B cell (primary cell): ENCODE data around the gene GTF3C5. TPM values are rescaled to one million over a fixed set of nuclear protein-coding genes. Genes with fewer than 3 reads are reported as not detected.

Source experiments
- ATAC-seq: fragments of 200-7000 bp; cut with Tn5 transposase; one replicate; pipeline ENCODE4 v1.10.0; 2021; ENCODE audit warnings: low read depth, mild to moderate bottlenecking, moderate number of reproducible peaks, moderate library complexity
- CTCF ChIA-PET: fragments of 350-600 bp; sonication (Branson Sonifier 250); formaldehyde crosslinking; loops from one replicate; lab custom pipeline; 2021; ENCODE audit warnings: antibody characterized with exemption, inconsistent platforms; lab: Charles Lee
- POLR2A ChIA-PET: fragments of 350-600 bp; sonication (Branson Sonifier 250); formaldehyde crosslinking; loops from one replicate; lab custom pipeline; 2021; ENCODE audit warnings: antibody characterized with exemption; lab: Charles Lee
- DNase-seq: peaks from one replicate; pipeline ENCODE4 v3.0.0; 2013
- H2AFZ ChIP-seq: 2 replicates; pipeline ENCODE4 v1.6.1; 2012; ENCODE audit warnings: mild to moderate bottlenecking, low read depth, low read length; ENCODE audit not compliant: insufficient read depth, poor library complexity, severe bottlenecking
- H3K27ac ChIP-seq, 2 donors: 1 replicate in 1 of 2; 2 replicates in 1 of 2; pipeline ENCODE4 v1.5.1; 2012 to 2013; ENCODE audit warnings: low read length in 2 of 2, mild to moderate bottlenecking in 2 of 2, moderate library complexity in 1 of 2
- H3K27me3 ChIP-seq, 4 experiments: fragments of 200-600 bp in 1 of 4; sonication (generic) in 1 of 4; replicated peaks in 1 of 4; 1 replicate in 2 of 4; 2 replicates in 2 of 4; pipeline versions ENCODE4 v1.6.1 to v1.7.0; 2013 to 2016; ENCODE audit warnings: low read length in 3 of 4, mild to moderate bottlenecking in 2 of 4, mixed read lengths in 1 of 4, moderate library complexity in 1 of 4; ENCODE audit not compliant: insufficient read depth in 4 of 4, control insufficient read depth in 3 of 4; ENCODE audit errors: control extremely low read depth in 1 of 4
- H3K36me3 ChIP-seq, 2 experiments: replicated peaks in 1 of 2; 1 replicate in 1 of 2; 2 replicates in 1 of 2; pipeline versions ENCODE4 v1.6.1 to v1.7.1; 2013; ENCODE audit warnings: low read length in 1 of 2; ENCODE audit not compliant: insufficient read depth in 2 of 2, control insufficient read depth in 1 of 2; ENCODE audit errors: control extremely low read depth in 1 of 2, extremely low read depth in 1 of 2
- H3K4me1 ChIP-seq, 2 donors: fragments of 200-600 bp in 1 of 2; sonication (generic) in 1 of 2; 1 replicate in 1 of 2; 2 replicates in 1 of 2; pipeline versions ENCODE4 v1.5.1 to v1.6.1; 2013 to 2017; ENCODE audit warnings: low read length in 2 of 2; ENCODE audit not compliant: control insufficient read depth in 2 of 2, insufficient read depth in 2 of 2
- H3K4me2 ChIP-seq: replicated peaks from 2 replicates; pipeline ENCODE3; 2012; ENCODE audit warnings: mild to moderate bottlenecking, low read depth, low read length; ENCODE audit not compliant: poor library complexity, severe bottlenecking
- H3K4me3 ChIP-seq, 5 experiments: fragments of 200-600 bp in 1 of 5; sonication (generic) in 1 of 5; 1 replicate in 3 of 5; 2 replicates in 2 of 5; pipeline versions ENCODE4 v1.5.1 to v1.7.0; 2011 to 2016; ENCODE audit warnings: low read length in 4 of 5, mild to moderate bottlenecking in 4 of 5, low read depth in 2 of 5, control low read depth in 1 of 5, moderate library complexity in 1 of 5; ENCODE audit not compliant: insufficient read depth in 1 of 5; ENCODE audit errors: control extremely low read depth in 1 of 5, extremely low read depth in 1 of 5
- H3K79me2 ChIP-seq: fragments of 200-600 bp; sonication (generic); one replicate; pipeline ENCODE4 v1.6.0; 2016; ENCODE audit warnings: low read length; ENCODE audit not compliant: control insufficient read depth, insufficient read depth
- H3K9ac ChIP-seq: fragments of 200-600 bp; sonication (generic); 2 replicates; pipeline ENCODE4 v1.6.1; 2017; ENCODE audit warnings: mild to moderate bottlenecking, low read length, moderate library complexity
- H3K9me3 ChIP-seq, 3 donors: one replicate each; pipeline versions ENCODE4 v1.6.1 to v1.7.1; 2013; ENCODE audit warnings: low read length in 2 of 3; ENCODE audit not compliant: control insufficient read depth in 2 of 3, insufficient read depth in 1 of 3; ENCODE audit errors: control extremely low read depth in 1 of 3
- H4K20me1 ChIP-seq: 2 replicates; pipeline ENCODE4 v1.6.0; 2012; ENCODE audit warnings: mild to moderate bottlenecking, low read length; ENCODE audit not compliant: insufficient read depth, control insufficient read depth, poor library complexity, severe bottlenecking
- H3K27ac Mint-ChIP-seq: one replicate; pipeline ENCODE4 v1.8.0; 2021; ENCODE audit warnings: mixed read lengths
- H3K27me3 Mint-ChIP-seq: one replicate; pipeline ENCODE4 v1.8.0; 2021; ENCODE audit warnings: mixed read lengths
- H3K4me1 Mint-ChIP-seq: one replicate; pipeline ENCODE4 v1.8.0; 2021; ENCODE audit warnings: mixed read lengths
- H3K4me3 Mint-ChIP-seq: one replicate; pipeline ENCODE4 v1.8.0; 2021; ENCODE audit warnings: mixed read lengths
- H3K9me3 Mint-ChIP-seq: one replicate; pipeline ENCODE4 v1.8.0; 2022; ENCODE audit warnings: mixed read lengths; ENCODE audit not compliant: insufficient read depth
- EZH2 ChIP-seq: IDR thresholded peaks from 2 replicates; pipeline ENCODE4 v1.6.1; 2012; ENCODE audit warnings: borderline replicate concordance, low read depth, mild to moderate bottlenecking, moderate library complexity, low read length; ENCODE audit not compliant: insufficient read depth, poor library complexity, severe bottlenecking
- WGBS: methylation state at CpG from one replicate; pipeline ENCODE4 v1.1.5; 2013; ENCODE audit warnings: missing lambda C conversion rate; ENCODE audit not compliant: insufficient coverage; 5-methylcytosine and 5-hydroxymethylcytosine counted together
- intact Hi-C: fragments of 100-400 bp; cut with micrococcal nuclease; formaldehyde crosslinking; loops from one replicate; pipeline ENCODE4 v1.10.0; 2022
- polyA plus RNA-seq: library from polyadenylated mRNA; depleted of rRNA; stranded (reverse); fragments of >200 nt; gene quantifications from 2 replicates; pipeline ENCODE4 v1.2.3, GENCODE V29; 2012
- total RNA-seq, 2 donors: library from RNA; stranded (reverse); fragments of 120-200 nt in 1 of 2; gene quantifications; 1 replicate in 1 of 2; 2 replicates in 1 of 2; pipeline versions ENCODE4 v1.2.3 to v1.2.4, GENCODE V29; 2013 to 2022
- TF ChIP-seq, protein P1 (sequence below): fragments of 200-600 bp; IDR thresholded peaks from one replicate; pipeline ENCODE4 v1.8.0; 2022; ENCODE audit warnings: antibody characterized with exemption, mild to moderate bottlenecking

Gene GTF3C5
- total and polyA plus RNA-seq, 2 donors (not counting 1 experiment from before 2014, with no cell fraction given): 80.5 to 91.2 TPM

DNA sequence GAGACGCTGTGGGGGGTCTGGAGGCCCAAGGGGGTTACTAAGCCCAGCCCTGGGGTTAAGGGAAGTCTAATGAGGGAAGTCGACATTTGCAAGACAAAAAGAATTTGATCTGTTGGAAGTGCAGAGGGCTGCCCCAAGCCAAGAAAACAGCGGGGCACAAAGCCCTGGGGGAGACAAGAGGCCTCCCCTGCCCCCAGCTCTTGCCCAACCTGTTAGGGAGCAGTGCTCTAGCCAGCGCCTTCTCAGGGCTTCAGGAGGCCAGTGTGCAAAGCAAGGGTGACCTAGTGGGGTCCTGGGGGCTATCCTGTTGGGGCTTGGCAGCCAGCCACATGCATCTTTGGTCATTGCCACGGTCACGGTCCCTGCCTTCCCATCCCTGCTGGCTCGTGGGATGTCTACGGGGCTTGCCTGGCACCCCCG is 27.1 kb upstream of the GTF3C5 start:
- no peaks in the 10 kb centered on the region for H3K4me1 ChIP-seq
- CTCF ChIA-PET: no interaction called here
- no peaks in the 10 kb centered on the region for H3K79me2 ChIP-seq
- no peak overlapping the region for H3K4me2 ChIP-seq
- no peak overlapping the region for H3K4me3 ChIP-seq
- H3K27me3 ChIP-seq: peaks cover 0 to 41% (median 8%) of the 10 kb centered on the region in 4 experiments
- no peak overlapping the region for H3K4me3 Mint-ChIP-seq
- peaks cover 0 to 2% (median 0%) of the 10 kb centered on the region in 3 donors for H3K9me3 ChIP-seq
- 6% methylated on average over 9 of the region's 9 CpGs for WGBS
- no peak overlapping the region for H3K27ac ChIP-seq
- no peaks in the 10 kb centered on the region for H3K36me3 ChIP-seq
- no peak for ATAC-seq
- no peak for TF ChIP-seq EZH2
- TF ChIP-seq, protein P1, sequence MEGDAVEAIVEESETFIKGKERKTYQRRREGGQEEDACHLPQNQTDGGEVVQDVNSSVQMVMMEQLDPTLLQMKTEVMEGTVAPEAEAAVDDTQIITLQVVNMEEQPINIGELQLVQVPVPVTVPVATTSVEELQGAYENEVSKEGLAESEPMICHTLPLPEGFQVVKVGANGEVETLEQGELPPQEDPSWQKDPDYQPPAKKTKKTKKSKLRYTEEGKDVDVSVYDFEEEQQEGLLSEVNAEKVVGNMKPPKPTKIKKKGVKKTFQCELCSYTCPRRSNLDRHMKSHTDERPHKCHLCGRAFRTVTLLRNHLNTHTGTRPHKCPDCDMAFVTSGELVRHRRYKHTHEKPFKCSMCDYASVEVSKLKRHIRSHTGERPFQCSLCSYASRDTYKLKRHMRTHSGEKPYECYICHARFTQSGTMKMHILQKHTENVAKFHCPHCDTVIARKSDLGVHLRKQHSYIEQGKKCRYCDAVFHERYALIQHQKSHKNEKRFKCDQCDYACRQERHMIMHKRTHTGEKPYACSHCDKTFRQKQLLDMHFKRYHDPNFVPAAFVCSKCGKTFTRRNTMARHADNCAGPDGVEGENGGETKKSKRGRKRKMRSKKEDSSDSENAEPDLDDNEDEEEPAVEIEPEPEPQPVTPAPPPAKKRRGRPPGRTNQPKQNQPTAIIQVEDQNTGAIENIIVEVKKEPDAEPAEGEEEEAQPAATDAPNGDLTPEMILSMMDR: no peak
- peaks cover 2% of the 10 kb centered on the region for H3K9me3 Mint-ChIP-seq
- H3K4me1 Mint-ChIP-seq: no peaks in the 10 kb centered on the region
- intact Hi-C loops: no loop called here
- H3K9ac ChIP-seq: no peak overlapping the region
- no peak overlapping the region for H3K27ac Mint-ChIP-seq
- POLR2A ChIA-PET: no interaction called here
- peaks cover 48% of the 10 kb centered on the region for H3K27me3 Mint-ChIP-seq
- DNase-seq: no peak
- H4K20me1 ChIP-seq: no peaks in the 10 kb centered on the region
- H2AFZ ChIP-seq: no peak overlapping the region

DNA sequence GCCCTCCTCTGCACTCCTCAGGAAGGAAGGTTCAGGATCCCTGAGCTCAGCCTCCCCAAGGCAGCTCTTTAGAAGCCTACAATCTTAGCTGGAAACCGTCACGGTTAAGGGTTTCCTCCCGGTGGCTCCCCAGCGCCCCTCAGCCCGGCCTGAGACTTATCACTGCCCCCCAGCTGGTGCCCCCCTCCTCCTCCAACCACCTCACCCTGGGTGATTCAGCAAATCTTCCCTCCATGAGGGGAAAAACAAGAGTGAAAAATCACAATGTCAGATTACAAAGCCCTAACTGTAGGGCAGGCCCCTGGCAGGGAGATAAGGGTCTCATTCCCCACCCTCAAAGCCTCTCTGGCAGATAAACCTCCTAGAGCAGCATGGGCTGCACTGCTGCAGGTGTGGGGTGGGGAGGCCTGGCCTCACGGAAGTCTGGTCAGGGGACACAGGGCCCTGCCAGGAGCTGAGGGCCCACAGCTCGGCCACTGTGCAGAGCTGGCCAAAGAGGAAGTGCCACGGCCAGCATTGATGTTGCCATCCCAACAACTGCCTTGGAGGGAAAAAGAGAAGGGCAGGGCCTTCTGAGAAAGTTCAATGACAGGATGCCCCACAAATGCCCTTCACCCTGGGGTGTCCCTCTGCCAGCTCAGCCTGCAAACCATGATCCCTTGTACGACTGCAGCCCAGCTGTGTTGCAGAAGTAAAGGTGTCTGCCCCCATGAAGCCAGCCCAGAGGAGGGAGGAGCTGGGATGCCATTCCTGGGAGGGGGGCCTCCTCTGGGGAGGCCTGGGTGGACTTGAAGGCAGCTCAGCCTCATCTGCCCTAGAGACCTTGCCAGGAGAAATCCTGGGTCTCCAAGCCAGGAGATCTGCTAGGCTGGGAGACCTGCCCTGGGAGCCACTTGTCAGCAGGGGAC is 26.5 kb upstream of the GTF3C5 start:
- ATAC-seq (no peak), DNase-seq (no peak)
- Histone ChIP-seq H4K20me1 (no peaks in the 10 kb centered on the region), H3K27me3 (peaks cover 0 to 41% (median 8%) of the 10 kb centered on the region in 4 experiments), H2AFZ (no peak overlapping the region), H3K36me3 (no peaks in the 10 kb centered on the region), H3K4me1 (no peaks in the 10 kb centered on the region), H3K9ac (no peak overlapping the region), H3K27ac (no peak overlapping the region), H3K4me2 (no peak overlapping the region), H3K9me3 (peaks cover 0 to 2% (median 0%) of the 10 kb centered on the region in 3 donors), H3K79me2 (no peaks in the 10 kb centered on the region), H3K4me3 (no peak overlapping the region)
- H3K27me3 Mint-ChIP-seq: peaks cover 49% of the 10 kb centered on the region
- ChIA-PET CTCF (interaction anchor here (2.4 kb wide), 1 partner anchor 18 kb away, joined by 9 read pairs; no protein-coding TSS in a partner anchor), POLR2A (no interaction called here)
- H3K4me1 Mint-ChIP-seq: no peaks in the 10 kb centered on the region
- H3K9me3 Mint-ChIP-seq: peaks cover 3% of the 10 kb centered on the region
- no peak overlapping the region for H3K27ac Mint-ChIP-seq
- TF ChIP-seq, protein P1: no peak
- no peak for TF ChIP-seq EZH2
- 14% methylated on average over 9 of the region's 9 CpGs for WGBS
- intact Hi-C loops: no loop called here
- H3K4me3 Mint-ChIP-seq: no peak overlapping the region
